GM18519 (cell line): ENCODE results near the gene TRMT112.
"Not testable (repeated sequence)": the region's sequence is repeated elsewhere in the genome, so short reads cannot be mapped to it uniquely, and the experiment has no call there.

Source experiments
- ATAC-seq: cut with Tn5 transposase; IDR thresholded peaks from one replicate; pipeline ENCODE4 v1.9.1; 2021; ENCODE audit warnings: mild to moderate bottlenecking, moderate library complexity; ENCODE audit not compliant: unreplicated experiment, low FRiP score

TRMT112 gene

DNA sequence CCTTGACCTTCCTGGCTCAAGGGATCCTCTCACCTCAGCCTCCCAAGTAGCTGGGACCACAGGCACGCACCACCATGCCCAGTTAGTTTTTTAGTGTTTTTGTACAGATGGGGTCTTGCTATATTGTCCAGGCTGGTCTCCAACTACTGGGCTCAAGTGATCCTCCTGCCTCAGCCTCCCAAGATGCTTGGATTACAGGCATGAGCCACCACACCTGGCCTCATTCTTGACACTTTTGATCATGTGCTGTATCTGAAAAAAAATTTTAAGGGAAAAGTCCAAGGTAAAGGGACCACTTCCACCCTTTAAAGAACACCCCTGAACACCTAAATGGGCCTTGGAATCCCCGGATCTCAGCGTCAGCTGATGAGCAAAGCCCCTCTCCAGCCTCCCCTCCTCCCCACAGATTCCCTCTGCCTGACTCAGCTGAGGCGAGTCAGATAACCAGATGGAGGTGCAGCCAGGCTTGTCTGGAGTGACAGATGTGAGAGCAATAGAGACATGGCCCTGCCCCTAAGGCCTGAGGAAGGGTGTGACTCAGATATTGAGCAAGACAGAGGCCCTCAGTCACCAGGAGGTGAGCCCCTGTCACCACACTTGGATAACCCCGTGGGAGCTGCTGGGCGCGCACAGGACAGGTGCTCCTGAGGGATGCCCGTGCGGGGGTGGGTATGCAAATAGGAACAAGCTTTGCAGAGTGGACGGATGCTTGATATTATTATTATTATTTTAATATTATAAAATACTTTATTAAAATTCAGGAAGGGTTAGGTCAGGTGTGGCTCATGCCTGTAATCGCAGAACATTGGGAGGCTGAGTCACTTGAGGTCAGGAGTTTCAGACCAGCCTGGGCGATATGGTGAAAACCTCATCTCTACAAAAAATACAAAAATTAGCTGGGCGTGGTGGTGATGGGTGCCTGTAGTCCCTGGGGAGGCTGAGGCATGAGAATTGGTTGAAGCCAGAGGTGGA is 17.7 kb upstream of the TRMT112 start:
- peak; percentile 79 for ATAC-seq

DNA sequence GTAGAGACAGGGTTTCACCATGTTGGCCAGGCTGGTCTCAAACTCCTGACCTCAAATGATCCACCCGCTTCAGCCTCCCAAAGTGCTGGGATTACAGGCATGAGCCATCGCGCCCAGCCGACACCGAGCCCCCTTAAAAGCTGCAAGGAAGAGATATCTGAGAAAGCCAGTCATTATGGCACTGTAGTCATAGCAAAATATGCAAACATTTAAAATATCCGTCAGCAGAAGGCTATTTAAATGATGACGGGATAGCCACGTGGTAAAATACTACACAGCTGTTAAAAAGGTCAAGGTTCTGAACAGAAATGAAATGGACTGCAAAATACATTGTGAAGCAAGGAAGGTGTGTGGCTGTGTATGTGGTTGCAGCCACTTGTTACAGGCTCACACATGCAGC is 16.2 kb upstream of the TRMT112 start:
- ATAC-seq: no peak

DNA sequence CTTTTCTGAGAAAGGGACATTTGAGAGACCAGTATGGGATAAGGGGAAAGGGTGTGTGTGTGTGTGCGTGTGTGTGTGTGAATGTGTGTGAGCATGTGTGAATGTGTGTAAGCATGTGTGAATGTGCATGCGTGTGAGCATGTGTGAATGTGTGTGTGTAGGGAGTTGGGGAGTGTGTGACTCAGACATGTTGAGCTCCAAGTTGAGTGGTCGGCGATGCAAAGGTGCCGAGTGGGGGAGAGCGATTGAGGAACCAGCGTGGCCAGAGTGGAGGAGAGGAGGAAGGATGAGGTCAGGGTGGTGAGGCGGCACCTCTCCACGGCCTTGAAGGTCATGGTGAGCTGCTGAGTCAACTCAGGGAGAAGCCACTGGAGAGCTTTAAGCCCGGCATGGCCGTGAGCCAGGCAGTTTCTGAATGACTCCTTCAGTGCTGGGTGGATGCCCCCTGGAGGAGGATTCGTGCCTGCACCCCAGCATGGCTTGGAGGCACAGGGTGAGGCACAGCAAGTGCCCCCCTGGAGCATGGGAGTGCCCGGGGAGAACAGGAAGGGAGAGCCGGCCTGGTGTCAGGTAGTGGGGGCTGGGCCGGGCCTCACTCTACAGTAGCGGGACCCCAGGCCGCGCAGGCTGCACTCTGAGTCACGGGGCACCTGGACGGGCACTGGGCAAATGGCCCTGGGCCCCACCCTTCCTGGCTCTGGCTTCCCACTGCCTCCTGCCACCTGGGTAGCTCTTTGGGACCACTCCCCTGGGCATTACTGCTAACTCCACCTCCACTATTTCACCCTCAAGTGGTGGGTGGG is 14.4 kb upstream of the TRMT112 start:
- ATAC-seq: no peak

DNA sequence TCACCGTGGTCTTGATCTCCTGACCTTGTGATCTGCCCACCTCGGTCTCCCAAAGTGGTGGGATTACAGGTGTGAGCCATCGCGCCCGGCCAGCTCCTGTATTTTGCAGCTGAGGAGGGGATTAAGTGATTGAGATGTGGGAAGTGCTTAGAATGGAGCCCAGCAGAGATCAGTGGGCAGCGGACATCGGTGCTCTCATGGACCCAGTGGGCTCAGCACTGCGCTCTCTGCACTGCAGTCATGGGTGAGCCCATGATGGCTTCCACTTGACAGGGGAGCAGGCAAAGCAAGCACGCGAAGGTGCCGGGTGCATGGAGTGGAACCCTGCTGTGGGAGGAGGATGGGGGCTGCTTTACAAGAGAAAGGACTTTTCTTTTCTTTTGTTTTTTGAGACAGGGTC is 13.5 kb upstream of the TRMT112 start:
- ATAC-seq: no peak

DNA sequence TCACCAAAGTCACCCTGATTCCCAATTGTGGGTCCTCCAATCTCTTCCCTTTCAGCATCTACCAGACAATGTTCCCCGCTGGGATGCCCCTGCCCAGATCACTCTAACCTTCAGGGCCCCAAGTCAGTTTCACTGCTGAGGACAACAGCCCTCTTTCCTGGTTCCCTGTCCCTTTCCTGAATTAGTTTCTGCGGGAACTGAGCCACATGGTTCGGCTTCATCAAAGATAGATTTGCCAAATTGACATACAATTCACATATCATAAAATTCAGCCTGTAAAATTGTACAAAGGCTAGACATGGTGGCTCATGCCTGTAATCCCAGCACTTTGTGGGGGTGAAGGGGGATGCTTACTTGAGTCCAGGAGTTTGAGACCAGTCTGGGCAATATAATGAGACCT is 10.6 kb upstream of the TRMT112 start:
- ATAC-seq: no peak

DNA sequence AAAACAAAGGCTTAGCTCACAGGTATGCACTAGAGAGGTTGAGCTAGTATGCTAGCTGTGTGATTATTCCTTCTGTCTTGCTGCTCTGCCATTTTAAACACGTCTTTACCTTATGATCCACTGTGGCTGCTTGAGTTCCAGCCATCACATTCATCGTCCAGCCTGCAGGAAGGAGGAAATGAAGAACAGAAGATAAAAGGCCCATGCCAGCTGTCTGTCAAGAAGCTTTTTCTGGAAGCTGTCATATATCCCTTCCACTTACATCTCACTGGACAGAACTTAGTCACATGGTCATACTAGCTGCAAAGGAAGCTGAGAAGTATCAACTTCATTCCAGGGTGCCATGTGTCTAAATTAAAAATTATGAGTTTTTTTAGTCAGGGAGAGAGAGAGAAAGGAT is 10.0 kb upstream of the TRMT112 start:
- no peak for ATAC-seq

DNA sequence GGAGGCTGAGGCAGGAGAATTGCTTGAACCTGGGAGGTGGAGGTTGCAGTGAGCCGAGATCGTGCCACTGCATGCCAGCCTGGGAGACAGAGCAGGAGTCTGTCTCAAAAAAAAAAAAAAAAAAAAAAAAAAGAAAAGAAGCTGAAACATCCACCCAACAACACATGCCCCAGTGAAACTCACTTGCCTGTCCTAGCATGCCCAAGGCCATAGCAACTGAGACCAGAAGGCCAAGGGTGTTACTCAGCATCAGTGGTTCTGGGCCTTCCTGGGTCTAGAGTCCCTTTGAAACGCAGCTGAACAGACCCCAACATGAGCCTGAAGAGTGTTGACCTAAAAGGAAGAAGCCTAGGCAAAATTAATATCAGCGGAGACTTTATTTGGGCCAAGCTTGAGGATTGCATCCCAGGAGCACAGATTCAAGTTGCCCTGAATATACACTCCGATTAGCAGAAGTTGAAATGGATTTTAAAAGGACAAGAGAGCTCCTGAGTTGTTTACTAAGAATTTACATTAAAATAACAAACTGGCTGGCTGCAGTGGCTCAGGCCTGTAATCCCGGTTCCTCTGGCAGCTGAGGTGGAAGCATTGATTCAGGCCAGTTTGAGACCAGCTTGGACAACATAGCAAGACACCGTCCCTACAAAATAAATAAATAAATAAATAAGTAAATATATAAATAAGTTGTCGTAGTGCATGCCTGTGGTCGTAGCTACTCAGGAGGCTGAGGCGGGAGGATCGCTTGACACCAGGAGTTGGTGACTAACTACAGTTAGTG is 7.5 kb upstream of the TRMT112 start:
- ATAC-seq: no peak

DNA sequence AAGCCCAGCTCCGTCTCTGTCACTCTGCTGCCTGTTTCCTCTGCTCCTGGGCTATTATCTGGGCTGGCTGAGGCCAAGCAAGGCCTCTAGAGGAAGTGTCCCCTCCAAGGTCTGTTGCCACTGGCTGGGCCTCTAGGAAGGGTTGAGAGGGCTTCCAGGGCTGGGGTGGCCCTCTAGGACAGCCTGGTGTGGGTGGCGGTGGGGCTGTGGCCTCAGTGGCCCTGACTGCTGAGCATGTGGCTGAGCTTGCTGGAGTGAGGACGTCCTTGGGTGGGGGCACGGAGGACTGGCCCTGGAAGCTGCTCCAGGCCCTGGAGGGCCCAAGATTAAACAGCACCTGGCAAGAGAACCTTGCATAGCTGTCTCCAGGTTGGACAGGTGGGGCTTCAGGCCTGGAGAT is 6.6 kb upstream of the TRMT112 start:
- ATAC-seq: not testable (repeated sequence)

DNA sequence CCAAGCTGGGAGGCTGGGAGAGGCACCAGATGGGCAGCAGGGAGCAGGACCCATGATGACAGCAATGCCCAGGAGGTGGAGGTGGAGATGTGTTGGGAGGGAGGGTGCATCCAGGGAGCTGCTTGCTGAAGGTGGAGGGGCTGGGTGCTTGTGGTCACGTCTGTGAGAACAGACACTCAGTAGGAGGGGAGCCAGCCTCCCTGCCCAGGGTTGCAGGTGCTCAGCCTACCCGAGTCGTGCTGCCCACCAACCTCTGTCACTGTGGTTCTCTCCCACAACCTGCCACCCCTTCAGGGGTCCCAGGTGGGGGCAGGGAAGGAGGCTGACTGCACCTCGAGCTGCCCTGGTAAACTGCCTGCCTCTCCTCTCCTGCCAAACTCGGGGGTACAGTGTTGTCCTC is 6.0 kb upstream of the TRMT112 start:
- ATAC-seq: no peak

DNA sequence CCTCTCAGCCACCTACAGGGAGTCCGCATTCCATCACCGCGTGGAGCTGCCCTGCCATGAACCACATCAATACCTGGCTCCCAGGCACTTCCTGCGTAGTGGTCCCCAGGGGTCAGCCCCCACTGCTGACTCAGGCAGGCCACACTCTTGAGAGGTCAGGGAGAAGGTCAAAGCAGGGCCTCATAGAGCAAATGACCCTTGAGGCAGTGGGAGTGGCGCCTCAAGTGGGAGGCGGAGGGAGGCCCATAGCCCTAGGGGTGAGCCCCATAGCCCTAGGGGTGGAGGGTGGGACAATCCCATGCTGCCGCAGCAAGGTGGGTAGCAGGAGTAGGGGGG is 5.5 kb upstream of the TRMT112 start:
- no peak for ATAC-seq

DNA sequence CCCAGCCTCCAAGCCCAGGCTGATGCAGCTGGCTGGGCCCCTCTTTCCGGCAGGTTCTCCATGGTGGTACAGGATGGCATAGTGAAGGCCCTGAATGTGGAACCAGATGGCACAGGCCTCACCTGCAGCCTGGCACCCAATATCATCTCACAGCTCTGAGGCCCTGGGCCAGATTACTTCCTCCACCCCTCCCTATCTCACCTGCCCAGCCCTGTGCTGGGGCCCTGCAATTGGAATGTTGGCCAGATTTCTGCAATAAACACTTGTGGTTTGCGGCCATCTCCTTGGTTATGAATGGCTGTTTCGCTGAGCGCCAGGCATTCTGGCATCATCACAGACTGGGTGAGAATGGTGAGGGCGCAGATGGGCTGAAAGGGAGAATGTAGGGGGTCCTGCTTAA is 4.2 kb upstream of the TRMT112 start:
- ATAC-seq: no peak

DNA sequence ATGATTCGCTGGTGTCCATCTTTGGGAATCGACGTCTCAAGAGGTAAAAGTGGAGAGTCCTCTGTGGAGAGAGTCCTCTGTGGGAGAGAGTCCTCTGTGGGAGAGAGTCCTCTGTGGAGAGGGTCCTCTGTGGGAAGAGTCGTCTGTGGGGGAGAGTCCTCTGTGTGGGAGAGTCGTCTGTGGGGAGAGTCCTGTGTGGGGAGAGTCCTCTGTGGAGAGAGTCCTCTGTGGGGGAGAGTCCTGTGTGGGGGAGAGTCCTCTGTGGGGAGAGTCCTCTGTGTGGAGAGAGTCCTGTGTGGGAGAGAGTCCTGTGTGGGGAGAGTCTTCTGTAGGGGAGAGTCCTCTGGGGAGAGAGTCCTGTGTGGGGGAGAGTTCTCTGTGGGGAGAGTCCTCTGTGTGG is 3.7 kb upstream of the TRMT112 start:
- no peak for ATAC-seq

DNA sequence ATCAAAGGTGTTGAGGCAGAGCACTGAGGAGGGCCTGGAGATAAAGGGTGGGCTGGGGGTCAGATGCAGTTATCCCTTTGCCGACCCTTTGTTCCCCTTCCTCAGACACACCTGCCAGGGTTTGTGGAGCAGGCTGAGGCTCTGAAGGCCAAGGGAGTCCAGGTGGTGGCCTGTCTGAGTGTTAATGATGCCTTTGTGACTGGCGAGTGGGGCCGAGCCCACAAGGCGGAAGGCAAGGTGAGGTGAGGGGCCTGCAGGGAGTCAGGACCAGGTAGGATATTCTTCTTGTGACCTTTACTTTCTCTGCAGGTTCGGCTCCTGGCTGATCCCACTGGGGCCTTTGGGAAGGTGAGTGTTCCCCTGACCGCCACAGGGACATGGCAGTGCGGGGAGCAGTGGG is 3.2 kb upstream of the TRMT112 start:
- ATAC-seq: no peak

DNA sequence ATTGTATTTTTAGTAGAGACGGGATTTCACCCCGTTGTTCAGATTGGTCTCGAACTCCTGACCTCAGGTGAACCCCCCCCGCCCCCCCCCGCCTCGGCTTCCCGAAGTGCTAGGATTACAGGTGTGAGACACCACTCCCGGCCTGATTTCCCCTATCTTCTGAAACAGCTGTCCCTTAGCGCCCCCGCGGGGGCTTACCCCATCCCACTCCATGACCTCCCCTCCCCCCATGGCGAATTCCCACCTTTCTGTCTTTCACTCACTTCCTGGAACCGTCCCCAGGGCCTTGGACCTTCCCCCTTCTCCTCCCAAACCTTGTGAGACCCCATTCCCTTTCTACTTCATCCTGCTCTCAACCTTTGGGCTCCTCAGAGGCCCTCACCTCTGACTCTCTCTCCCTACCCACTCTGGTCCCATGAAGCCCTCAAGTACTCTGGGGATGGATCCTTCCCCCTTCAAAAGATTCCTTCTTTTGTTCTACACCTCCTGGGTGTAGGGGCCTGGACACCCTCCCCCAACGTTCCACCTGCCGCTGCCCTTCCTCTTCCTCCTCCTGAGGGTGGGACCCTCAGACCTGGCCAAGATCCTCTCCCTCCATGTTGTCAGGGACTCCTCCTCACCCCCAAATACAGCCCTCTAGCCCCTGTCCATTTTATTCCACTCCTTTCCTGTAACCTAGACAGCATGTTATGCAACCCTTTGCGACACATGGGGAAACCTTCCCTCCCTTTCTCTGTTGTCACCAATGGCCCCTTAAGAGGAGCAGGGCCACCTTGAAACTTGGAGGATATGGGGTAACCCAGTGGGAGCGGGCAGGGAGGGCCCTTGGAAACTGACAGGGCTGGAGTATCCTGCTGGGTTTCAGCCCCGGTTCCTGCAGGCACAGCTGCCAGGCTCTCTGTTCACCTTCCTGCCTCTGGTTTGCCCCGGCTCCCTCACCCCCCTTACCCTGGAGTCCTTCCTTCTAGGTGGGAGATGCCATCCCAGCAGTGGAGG is 1.7 kb upstream of the TRMT112 start:
- ATAC-seq: no peak

DNA sequence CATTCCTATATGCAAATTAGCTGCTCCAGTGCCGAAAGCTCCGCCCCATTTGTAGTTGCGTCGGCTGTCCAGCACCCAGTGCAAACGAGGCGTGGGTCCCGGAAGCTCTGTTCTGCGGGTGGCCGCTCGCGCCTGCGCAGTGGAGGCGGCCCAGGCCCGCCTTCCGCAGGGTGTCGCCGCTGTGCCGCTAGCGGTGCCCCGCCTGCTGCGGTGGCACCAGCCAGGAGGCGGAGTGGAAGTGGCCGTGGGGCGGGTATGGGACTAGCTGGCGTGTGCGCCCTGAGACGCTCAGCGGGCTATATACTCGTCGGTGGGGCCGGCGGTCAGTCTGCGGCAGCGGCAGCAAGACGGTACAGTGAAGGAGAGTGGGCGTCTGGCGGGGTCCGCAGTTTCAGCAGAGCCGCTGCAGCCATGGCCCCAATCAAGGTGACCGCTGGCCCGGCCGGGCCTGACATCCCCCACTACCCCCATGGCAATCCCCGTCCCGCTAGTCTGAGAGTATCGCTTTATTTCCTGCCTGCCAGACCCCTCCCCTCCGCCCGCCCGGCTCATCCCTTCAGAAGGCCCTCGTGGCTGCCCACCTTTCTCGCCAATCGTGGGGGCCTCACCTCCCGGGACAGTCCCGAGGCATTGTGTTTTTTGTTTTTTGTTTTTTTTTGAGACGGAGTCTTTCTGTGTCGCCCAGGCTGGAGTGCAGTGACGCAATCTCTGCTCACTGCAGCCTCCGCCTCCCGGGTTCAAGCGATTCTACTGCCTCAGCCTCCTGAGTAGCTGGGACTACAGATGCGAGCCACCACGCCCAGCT is 804 bp upstream of the TRMT112 start, which contains the start of gene PRDX5:
TSS of gene PRDX5 (plus strand) at position 161 of the 805 bp plus-strand sequence. CDS start at position 256, 95 bp downstream.
- peak; percentile 58 for ATAC-seq

DNA sequence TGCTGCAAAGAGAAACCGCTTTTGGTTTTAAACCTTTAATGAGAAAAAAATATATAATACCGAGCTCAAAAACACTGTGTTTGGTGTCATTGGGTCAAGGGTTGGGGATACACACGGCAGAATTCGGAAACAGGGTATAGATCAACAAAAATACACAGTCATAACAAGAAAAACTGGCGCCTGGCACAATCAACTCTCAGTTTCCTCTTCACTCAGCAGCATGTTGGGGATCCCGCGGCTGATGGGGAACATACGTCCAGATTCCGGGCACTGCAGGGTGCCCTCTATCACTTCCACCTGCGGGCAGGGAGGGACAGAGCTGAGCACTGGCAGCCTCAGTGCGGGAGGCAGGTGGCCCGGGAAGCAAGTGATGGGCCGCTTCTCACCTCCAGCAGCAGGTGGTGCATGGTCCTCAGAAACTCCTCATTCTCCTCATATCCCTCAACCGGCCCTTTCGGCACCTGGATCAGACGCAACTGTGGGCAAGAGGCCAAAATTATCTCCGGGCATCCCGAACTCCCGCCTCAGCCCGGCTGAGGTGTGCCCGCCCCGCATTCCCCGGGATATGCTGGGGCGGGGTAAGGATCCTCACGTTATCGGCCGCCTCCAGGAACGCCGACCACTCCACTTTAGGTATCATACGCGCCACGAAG is 561 bp downstream of the TRMT112 start:
- ATAC-seq: no peak

DNA sequence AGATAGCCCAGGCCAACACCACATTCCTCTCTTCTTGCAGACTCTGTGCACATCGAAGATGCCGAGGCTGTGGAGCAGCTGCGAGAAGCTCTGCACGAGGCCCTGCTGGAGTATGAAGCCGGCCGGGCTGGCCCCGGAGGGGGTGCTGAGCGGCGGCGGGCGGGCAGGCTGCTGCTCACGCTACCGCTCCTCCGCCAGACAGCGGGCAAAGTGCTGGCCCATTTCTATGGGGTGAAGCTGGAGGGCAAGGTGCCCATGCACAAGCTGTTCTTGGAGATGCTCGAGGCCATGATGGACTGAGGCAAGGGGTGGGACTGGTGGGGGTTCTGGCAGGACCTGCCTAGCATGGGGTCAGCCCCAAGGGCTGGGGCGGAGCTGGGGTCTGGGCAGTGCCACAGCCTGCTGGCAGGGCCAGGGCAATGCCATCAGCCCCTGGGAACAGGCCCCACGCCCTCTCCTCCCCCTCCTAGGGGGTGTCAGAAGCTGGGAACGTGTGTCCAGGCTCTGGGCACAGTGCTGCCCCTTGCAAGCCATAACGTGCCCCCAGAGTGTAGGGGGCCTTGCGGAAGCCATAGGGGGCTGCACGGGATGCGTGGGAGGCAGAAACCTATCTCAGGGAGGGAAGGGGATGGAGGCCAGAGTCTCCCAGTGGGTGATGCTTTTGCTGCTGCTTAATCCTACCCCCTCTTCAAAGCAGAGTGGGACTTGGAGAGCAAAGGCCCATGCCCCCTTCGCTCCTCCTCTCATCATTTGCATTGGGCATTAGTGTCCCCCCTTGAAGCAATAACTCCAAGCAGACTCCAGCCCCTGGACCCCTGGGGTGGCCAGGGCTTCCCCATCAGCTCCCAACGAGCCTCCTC is 1.5 kb downstream of the TRMT112 start:
- ATAC-seq: not testable (repeated sequence)
